GM19035 (cell line): ENCODE measurements around the gene PRR19.

ENCODE experiments used
- ATAC-seq: cut with Tn5 transposase; IDR thresholded peaks from one replicate; pipeline ENCODE4 v1.9.1; 2021; ENCODE audit not compliant: unreplicated experiment

Gene PRR19

GRCh38 chr19:42283188-42284065 lies 18.5 kb upstream of the PRR19 start:
- peak; percentile 45 for ATAC-seq

GRCh38 chr19:42284066-42284501 lies 17.8 kb upstream of the PRR19 start:
- peak; percentile 38 for ATAC-seq

- no peak for ATAC-seq
Measured at GRCh38 chr19:42284591-42285341, 17.2 kb upstream of the PRR19 start.

- ATAC-seq = no peak
Measured at GRCh38 chr19:42285541-42285941, 16.4 kb upstream of the PRR19 start.

GRCh38 chr19:42285988-42286348 lies 16.0 kb upstream of the PRR19 start:
- no peak for ATAC-seq

GRCh38 chr19:42286349-42287016 lies 15.4 kb upstream of the PRR19 start:
- no peak for ATAC-seq

GRCh38 chr19:42287017-42287826 lies 14.7 kb upstream of the PRR19 start:
- ATAC-seq = no peak

GRCh38 chr19:42287827-42288107 lies 14.2 kb upstream of the PRR19 start:
- ATAC-seq = no peak

GRCh38 chr19:42288387-42288786 lies 13.5 kb upstream of the PRR19 start:
- ATAC-seq = no peak

GRCh38 chr19:42288881-42289555 lies 12.9 kb upstream of the PRR19 start:
- ATAC-seq = no peak

- ATAC-seq = no peak
Measured at GRCh38 chr19:42289556-42290041, 12.3 kb upstream of the PRR19 start.

- no peak for ATAC-seq
Measured at GRCh38 chr19:42290136-42290522, 11.8 kb upstream of the PRR19 start.

GRCh38 chr19:42290523-42291434 lies 11.2 kb upstream of the PRR19 start:
- ATAC-seq = no peak

GRCh38 chr19:42291435-42291810 lies 10.5 kb upstream of the PRR19 start:
- ATAC-seq = no peak

- ATAC-seq = no peak
Measured at GRCh38 chr19:42292042-42292960, 9.6 kb upstream of the PRR19 start.

- ATAC-seq = no peak
Measured at GRCh38 chr19:42292963-42293362, 9.0 kb upstream of the PRR19 start.

- ATAC-seq = no peak
Measured at GRCh38 chr19:42293540-42293939, 8.4 kb upstream of the PRR19 start.

- no peak for ATAC-seq
Measured at GRCh38 chr19:42293948-42294347, 8.0 kb upstream of the PRR19 start.
